DLD1 (cell line): ENCODE data around the gene CD244.

ENCODE experiments used
- in situ Hi-C: cut with HindIII; loops from 2 replicates; pipeline ENCODE4 v1.10.0; 2017; ENCODE audit warnings: low sequenced_read_pairs

Gene CD244

DNA sequence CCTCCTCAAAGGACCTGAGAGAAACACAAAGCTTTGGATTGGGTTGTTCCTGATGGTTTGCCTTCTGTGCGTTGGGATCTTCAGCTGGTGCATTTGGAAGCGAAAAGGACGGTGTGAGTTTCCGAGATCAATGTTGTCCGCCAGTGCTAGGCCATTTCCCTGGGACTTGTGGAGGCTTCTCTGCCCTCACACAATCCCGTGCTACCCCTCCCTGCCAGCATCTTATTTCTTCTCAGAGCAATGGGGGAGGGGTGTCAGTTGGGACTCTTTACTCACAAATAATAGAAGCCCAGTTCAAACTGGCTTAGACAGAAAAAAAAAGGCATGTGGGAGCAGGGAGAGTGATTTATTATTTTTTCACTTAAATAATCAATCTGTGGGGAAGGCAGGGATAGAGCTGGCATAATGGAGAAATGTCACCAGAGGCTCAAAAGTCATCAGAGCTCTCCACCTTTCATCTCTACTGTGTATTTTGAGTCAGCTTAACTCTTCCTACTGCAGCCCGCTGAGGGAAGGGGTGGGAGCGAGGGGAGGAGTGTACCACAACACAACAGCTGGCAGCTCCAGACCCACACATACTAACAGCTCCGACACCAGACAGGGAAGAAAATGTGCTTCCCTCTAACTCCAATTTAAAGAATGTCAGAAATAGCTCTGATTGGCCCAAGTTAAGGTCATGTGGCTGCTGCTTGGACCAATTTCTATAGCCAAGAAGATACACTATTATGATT is 44.3 kb downstream of the CD244 start:
- in situ Hi-C loops, result no loop called here

- in situ Hi-C loops, result no loop called here
These were observed 47.8 kb downstream of the CD244 start for GRCh38 chr1:160814856-160815255.

DNA sequence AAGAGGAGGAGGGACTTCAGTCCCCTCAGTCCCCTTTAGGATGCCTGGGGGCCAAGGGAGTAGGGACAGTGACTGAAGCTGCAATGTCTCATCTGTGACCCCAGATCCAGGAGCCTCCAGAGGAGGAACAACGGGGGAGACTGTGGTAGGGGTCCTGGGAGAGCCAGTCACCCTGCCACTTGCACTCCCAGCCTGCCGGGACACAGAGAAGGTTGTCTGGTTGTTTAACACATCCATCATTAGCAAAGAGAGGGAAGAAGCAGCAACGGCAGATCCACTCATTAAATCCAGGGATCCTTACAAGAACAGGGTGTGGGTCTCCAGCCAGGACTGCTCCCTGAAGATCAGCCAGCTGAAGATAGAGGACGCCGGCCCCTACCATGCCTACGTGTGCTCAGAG is 48.4 kb downstream of the CD244 start:
- in situ Hi-C loops, result no loop called here

DNA sequence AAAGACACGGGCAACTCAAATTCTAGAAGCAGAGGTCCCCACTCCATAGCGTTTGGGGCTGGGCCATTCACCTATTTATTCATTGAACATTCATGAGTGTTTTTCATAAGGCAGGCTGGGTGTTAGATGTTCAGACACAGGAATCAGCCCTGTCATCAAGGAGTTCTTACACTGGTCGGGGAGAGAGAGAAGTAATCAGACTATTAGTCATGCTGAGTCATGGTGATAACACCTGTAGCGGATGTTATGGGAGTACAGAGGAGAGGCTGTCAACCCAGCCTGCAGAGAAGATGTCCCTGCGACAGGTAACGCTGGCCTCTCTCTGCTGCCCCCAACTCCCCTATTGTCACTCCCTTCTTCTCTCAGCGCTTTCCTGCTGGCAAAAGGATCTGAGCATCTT is 49.5 kb downstream of the CD244 start:
- in situ Hi-C loops, result no loop called here

DNA sequence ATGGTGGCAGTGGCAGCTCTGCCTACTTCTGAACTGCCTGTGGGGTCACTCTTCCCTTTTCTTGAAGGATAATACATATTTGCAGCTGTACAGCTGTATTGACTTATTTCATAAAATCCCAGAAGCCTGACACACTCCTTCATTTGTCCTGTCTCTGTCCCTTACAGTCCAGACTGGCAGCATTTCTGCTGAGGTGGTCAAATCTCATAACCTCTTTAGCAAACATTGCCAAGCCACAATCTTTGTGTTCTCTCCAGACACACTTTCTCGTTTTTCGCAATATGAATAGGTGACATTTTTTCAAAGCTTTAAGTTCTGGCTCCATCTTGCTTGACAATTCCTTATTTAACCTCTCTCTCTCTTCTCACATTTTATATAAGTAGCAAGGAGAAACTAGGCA is 51.5 kb downstream of the CD244 start:
- in situ Hi-C loops, result no loop called here

DNA sequence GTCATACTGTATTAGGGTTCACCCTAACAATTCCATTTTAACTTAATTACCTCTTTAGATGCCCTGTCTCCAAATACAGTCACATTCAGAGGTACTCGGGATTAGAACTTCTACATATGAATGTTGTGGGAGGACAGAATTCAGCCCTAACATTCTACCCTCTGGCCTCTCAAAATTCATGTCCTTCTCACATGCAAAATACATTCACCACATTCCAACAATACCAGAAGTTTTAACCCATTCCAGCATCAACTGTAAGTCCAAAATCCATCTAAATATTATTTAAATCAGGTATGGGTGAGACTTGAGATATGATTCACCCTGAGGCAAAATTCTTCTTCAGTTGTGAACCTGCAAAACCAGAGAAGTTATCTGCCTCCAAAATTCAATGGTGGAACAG is 52.2 kb downstream of the CD244 start:
- in situ Hi-C loops, result no loop called here

- in situ Hi-C loops, result no loop called here
These were observed 54.4 kb downstream of the CD244 start for GRCh38 chr1:160808289-160808688.

DNA sequence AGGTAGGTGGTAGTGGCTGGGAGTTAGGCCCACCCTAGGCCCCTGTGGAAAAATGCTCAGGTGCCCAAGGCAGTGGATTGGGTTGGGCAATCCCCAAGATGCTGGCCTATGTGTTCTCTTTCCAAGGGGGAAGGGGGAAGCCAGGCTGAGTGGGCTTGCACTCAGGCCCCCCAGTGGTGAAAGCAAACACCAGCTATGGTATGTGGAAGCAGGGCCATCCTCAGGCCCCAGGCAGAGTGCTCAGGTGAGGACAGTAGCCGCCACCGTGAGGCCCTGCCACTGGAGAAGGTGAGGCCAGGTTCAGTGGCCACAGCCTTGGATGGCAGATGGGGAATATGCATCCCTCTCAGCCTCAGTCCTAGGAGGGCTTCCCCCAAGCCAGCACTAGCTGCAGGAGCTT is 54.9 kb downstream of the CD244 start:
- in situ Hi-C loops, result no loop called here

DNA sequence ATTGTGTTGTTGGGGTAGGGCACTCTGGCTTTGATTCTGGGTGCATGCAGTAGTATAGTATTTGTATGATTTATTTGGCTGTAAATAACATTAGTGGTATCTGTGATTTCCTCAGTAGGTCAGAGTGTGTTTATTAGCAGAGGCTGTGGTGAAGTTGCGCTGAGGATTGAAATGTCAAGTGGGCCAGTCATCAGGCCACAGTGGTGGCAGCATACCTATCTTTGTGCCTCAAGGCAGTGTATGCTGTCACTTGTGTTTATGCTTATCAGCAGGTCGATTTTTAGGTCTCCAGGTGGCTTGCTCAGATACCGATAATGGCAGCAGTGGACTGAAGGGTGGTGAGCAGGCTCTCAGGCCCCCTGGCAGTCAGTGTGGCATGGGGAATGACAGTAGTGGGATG is 55.4 kb downstream of the CD244 start:
- in situ Hi-C loops, result no loop called here

DNA sequence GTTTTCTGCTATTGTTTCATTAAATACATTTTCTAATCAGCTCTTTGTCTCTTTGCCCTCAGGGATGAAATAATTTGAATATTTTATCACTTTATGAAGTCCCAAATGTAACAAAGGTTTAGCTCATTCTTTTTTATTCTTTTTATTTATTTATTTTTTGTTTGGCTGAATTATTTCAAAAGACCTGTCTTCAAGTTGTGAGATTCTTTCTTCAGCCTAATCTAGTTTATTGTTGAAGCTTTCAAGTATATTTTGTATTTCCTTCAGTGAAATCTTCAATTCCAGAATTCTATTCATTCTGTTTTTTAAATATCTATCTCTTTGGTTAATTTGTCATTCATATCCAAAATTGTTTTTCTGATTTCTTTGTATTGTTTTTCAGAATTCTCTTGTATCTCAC is 55.9 kb downstream of the CD244 start:
- in situ Hi-C loops, result no loop called here

DNA sequence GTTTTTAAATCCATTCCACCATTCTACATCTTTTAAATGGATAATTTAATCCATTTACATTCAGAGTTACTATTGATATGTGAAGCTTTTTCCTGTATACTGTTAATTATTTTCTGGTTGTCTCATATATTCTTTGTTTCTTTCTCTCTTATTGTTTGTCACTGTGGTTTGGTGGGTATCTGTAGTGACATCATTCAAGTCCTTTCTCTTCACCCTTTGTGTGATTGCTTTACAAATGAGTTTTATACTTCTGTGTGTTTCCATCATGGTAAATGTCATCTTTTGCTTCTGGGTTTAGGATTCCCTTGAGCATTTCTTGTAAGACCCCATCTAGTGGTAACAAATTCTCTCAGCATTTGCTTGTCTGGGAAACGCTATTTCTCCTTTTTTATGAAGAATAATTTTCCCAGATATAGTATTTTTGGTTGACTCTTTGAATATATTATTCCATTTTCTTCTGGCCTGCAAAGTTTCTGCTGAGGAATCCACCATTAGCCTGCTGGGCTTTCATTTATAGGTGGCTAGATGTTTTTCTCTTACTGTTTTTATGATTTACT is 56.5 kb downstream of the CD244 start:
- in situ Hi-C loops, result no loop called here

GRCh38 chr1:160801836-160802580 is 60.7 kb downstream of the CD244 start:
- in situ Hi-C loops, result no loop called here

DNA sequence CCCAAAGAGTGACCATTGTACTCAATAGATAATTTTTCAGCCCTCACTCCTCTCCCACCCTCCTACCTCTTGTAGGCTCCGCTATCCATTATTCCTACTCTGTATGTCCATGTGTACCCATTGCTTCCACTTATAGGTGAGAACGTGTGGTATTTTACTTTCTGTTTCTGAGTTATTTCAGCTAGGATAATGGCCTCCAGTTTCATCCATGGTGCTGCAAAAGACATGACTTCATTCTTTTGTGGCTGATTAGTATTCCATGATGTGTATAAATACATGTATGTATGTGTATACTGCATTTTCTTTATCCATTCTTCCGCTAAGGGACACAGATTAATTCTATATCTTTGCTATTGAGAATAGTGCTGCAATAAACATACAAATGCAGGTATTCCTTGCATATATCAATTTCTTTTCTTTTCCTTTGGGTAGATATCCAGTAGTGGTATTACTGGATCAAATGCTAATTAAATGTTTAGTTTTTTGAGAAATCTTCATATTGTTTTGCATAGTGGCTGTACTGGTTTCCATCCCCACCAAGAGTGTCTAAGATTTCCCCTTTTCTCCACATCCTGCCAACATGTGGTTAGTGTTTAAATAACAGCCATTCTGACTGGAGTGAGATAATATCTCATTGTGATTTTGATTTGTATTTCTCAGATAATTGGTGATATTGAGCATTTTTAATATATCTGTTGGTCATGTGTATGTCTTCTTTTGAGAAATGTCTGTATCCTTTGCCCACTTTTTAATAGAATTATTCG is 61.9 kb downstream of the CD244 start:
- in situ Hi-C loops, result no loop called here

DNA sequence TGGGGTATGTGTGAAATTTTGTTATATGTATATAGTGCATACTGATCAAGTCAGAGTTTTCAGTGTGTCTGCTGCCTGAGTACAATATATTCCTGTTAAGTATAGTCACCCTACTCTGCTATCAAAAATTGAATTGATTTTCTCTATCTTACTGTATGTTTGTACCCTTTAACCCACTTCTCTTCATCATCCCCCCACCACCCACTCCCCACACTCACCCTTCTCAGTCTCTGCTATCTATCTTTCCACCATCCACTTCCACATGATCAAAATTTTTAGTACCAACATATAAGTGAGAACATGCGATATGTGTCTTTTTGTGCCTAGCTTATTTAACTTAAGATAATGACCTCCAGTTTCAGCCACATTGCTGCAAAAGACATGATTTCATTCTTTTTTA is 62.5 kb downstream of the CD244 start:
- in situ Hi-C loops, result no loop called here

DNA sequence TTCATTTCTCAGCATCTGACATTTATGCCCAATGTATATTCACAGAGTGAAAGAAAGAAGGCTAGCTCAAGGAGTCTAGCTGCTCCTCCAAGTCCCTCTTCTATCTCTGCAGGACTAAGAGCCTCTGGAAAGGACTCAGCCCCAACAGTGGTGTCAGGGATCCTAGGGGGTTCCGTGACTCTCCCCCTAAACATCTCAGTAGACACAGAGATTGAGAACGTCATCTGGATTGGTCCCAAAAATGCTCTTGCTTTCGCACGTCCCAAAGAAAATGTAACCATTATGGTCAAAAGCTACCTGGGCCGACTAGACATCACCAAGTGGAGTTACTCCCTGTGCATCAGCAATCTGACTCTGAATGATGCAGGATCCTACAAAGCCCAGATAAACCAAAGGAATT is 63.0 kb downstream of the CD244 start:
- in situ Hi-C loops, result no loop called here

GRCh38 chr1:160798439-160798838 is 64.2 kb downstream of the CD244 start:
- in situ Hi-C loops, result no loop called here

- in situ Hi-C loops, result no loop called here
These were observed 64.8 kb downstream of the CD244 start for GRCh38 chr1:160797861-160798273.

DNA sequence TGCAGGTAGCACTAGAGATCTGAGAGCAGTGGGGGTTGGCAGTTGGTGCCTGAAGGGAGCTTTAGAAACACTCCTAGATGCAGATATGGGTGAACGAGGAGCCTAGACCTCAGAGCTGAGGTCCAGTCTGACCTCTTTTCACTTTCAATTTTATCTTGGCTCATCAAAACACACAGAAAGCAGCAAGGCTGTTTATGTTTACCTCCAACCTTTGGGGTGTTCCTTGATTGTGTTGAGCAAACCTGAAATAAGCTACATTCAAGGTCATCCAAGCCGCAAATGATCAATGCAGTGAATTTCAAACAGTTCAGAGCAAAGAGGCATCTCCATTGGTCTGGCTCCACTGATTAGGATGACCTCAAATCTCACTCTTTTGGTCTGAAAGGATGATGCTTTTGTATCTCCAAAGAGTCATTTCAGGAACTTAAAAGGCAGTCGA is 65.4 kb downstream of the CD244 start:
- in situ Hi-C loops, result no loop called here

DNA sequence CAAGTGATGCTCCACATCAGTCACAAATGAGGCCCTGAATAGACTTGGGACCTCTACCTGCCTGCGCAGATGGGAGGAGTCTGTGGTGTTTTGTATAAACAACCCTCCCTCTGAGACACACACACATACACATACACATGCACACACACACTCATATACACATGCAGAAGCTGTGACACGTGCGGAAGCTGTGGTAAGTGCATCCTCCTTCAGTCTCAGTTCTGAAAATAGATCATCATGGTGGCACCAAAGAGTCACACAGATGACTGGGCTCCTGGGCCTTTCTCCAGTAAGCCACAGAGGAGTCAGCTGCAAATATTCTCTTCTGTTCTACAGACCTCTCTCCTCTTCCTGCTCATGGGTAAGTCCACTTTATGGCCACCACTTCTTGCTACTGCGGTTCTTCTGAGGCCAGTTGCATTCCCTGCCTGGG is 66.7 kb downstream of the CD244 start, which contains the start of gene LY9:
Gene LY9 (plus strand): TSS at position 224 of the 433 bp plus-strand sequence. CDS start 14 bp downstream, at position 238.
- in situ Hi-C loops, result no loop called here

DNA sequence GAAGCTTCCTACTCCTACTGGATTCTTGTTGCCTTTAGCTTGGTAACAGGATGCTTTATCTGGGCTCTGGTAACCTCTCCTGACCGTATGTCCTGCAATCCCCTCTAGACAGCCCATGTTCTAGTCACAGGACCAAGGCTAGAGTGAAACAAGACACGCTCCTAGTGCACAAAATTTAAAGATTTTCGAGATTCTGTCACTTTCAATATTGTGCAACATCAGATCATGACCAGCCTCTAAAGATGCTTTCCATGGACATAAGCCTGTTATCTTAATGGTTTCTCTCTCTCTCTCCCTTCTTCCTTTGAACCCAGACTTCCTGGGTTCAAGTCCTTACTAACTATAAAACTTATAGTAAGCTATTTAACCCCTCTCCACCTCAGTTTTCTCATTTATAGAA is 68.3 kb downstream of the CD244 start:
- in situ Hi-C loops, result no loop called here
